ENCODE measurements around the gene PRR14.

GRCh38 chr16:30626236-30626635 is 24.5 kb upstream of the PRR14 start:
- no peak for TF ChIP-seq CTCF (IDR thresholded peaks at IDR 0.05)
- no peak for TF ChIP-seq EP300 (IDR thresholded peaks at IDR 0.05)
- TF ChIP-seq POLR2A (IDR thresholded peaks at IDR 0.05) = no peak

Measured in sigmoid colon (tissue), 4 donors.